Measurements from ENCODE around the gene RBM42. TPM values are rescaled to one million over a fixed set of nuclear protein-coding genes. Genes with fewer than 3 reads are reported as not detected.

RBM42 gene
- total RNA-seq, 2 donors from 2014 or later = 69.3 to 79.0 TPM

DNA sequence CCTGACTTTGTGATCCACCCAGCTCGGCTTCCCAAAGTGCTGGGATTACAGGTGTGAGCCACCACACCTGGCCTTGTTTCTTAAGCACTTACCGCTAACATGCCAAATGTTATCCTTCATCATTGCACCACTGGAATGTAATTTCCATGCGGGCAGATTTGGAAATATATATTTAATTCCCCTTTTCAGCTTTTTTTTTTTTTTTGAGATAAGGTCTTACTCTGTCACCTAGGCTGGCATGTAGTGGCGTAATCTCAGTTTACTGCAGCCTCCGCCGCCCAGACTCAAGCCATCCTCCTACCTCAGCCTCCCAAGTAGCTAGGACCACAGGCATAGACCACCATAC lies 33.1 kb downstream of the RBM42 start:
- H3K27ac Mint-ChIP-seq = peak overlapping the region in 1 of 2 donors; percentile 40
- no peak for DNase-seq (ENCODE audit: low spot score in 2 of 2)
- peaks cover 6 to 13% of the 10 kb centered on the region in 2 donors for H3K36me3 Mint-ChIP-seq
- no peak for ATAC-seq
- H3K9me3 Mint-ChIP-seq = no peaks in the 10 kb centered on the region

DNA sequence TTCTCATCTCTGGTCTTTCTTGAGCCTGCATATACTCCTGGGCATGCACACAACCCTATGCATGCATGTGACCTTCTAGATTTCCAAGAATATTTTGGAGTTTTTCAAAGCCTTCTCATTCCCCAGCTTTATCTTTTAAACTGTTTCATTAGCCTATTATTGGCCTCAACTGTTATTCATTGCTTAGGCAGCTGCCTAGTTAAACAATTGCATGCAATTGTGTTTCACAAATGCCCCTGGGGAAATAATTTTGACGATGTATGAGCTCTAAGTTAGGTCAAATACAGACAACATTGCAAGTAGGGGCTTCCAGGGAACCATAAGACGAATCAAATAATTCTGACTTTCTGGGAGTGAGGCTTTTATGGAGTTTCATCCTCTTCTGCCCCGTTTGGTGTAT lies 35.1 kb downstream of the RBM42 start:
- ATAC-seq (no peak), DNase-seq (ENCODE audit: low spot score in 2 of 2) (no peak)
- Mint-ChIP-seq H3K36me3 (peaks cover 0 to 7% of the 10 kb centered on the region in 2 donors), H3K9me3 (no peaks in the 10 kb centered on the region), H3K27ac (peak overlapping the region in 1 of 2 donors; percentile 62)

DNA sequence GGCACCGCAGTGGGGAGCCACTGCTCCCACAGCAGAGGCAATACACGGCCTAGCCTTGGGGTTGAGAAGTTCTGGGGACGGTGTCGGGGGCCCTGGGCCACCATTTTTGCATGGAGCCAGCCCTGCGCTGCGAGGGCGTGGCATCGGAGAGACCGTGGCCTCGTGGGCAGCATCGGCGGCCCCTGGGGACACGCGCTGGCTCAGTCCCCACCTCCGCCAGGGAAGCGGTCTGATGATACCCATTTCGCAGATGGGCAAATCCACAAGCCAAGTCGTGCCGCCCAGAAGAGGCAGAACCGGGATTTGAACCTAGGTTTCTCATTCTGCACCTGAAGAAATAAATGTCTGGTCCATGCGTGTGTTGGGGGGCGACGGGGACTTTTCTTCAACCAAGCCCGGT lies 36.3 kb downstream of the RBM42 start:
- no peaks in the 10 kb centered on the region for H3K36me3 Mint-ChIP-seq
- DNase-seq (ENCODE audit: low spot score in 2 of 2) (no peak), ATAC-seq (peak in 1 of 2 donors; percentile 2)
- H3K9me3 Mint-ChIP-seq = no peaks in the 10 kb centered on the region
- peak overlapping the region in 1 of 2 donors; percentile 75 for H3K27ac Mint-ChIP-seq

DNA sequence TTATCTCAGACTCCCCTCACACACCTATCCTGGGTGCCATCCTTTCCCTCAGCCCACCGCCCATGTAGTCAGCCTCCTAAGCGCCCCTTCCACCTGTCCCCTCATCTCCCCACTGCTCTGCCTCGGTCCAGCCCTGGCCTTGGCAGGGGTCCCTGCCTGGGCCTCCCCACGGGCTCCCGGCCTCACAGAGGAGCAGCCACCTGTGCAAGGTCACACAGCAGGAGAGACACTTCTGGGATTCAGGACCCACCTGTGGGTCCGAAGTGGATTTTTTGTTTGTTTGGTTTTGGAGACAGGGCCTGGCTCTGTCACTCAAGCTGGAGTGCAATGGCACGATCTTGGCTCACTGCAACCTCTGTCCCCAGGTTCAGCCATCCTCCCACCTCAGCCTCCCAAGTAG lies 36.8 kb downstream of the RBM42 start:
- ATAC-seq (no peak), DNase-seq (ENCODE audit: low spot score in 2 of 2) (no peak)
- Mint-ChIP-seq H3K27ac (peak overlapping the region in 1 of 2 donors; percentile 61), H3K36me3 (no peaks in the 10 kb centered on the region), H3K9me3 (no peaks in the 10 kb centered on the region)

DNA sequence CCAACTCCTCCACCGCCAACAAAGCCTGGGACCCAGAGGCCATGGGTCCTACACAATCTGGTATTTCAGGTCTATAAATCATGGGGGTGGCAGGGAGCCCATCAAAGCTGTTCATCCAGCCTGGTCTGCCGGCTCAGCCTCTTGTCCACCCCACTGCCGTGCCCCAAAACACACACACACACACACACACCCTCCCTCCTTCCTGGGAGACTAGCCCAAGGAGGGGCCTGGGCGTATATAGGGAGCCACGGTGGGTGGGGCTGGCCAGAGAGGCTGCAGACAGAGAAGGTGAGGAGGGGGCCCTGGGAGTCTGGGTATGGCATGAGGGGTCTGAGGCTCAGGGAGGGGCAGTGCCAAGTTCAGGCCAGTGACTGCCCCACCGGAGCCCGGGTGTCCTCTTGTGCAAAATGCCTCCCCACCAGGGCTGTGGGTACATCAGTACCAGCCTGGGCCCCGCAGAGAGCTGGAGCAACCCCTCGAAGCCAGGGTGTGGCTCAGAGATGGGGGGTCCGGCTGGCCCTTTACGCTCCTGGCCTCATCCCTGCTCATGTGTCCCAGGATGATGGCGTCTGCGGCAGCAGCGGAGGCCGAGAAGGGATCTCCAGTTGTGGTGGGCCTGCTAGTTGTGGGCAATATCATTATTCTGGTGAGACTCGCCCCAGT lies 37.5 kb downstream of the RBM42 start, which contains the start of gene UPK1A:
Gene UPK1A (plus strand): TSS at position 267 of the 663 bp plus-strand sequence. CDS start 296 bp downstream, at position 563.
- peak within 1 kb of the TSS; percentile 22 to 75 for H3K27ac Mint-ChIP-seq
- no peak for ATAC-seq
- DNase-seq (ENCODE audit: low spot score in 2 of 2) = no peak
- no peaks in the 10 kb centered on the region for H3K9me3 Mint-ChIP-seq
- no peaks in the 10 kb centered on the region for H3K36me3 Mint-ChIP-seq

DNA sequence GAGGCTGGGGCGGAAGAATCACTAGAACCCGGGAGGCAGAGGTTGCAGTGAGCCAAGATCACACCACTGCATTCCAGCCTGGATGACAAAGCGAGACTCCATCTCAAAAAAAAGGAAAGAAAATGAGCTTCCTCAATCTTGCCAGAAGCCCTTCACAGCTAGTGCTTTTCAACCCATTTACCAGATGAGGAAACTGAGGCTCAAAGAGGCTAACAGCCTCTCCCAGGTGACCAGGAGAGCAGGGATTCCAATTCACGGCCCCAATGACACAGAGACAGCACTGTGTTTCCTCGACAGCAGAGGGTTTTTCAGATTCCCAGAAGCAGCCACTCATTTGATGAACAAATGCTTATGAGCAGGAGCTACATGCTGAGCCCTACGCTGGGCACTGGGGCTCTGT lies 40.7 kb downstream of the RBM42 start:
- Mint-ChIP-seq H3K36me3 (peaks cover 0 to 6% of the 10 kb centered on the region in 2 donors), H3K9me3 (no peaks in the 10 kb centered on the region), H3K27ac (peak overlapping the region in 1 of 2 donors; percentile 7)
- no peak for DNase-seq (ENCODE audit: low spot score in 2 of 2)
- ATAC-seq = no peak

DNA sequence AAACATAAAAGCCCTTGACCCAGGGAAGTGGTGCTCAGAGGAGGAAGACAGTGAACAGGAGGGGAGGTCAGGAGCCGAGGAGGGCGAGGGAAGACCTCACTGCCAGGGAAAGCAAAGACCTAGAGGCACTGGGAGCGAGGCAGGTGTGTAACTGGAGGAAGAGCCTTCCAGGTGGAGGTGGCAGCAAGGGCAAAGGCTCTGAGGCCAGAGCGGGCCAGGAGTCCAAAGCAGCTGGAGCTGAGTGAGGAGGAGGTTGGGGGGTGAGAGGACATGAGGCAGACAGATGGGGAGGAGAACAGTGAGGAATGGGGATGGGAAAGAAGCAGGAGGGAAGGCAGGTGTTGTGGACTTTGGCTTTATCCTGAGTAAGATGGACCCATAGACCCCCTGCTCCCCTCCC lies 41.1 kb downstream of the RBM42 start:
- Mint-ChIP-seq H3K36me3 (peaks cover 0 to 6% of the 10 kb centered on the region in 2 donors), H3K27ac (peak overlapping the region in 1 of 2 donors; percentile 7)
- no peak for ATAC-seq

DNA sequence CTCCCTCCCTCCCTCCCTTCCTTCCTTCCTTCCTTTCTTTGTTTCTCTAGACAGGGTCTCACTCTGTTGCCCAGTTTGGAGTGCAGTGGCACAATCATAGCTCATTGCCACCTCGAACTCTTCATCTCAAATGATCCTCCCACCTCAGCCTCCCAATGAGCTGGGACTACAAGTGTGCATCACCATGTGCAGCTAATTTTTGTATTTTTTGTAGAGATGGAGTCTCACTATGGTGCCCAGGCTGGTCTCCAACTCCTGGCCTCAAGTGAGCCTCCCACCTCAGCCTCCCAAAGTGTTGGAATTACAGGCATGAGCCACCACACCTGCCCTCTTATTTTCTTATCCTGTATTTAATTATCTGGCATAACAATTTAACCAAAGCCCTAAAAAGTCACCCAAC lies 41.9 kb downstream of the RBM42 start:
- H3K36me3 Mint-ChIP-seq = peaks cover 0 to 6% of the 10 kb centered on the region in 2 donors
- no peak for ATAC-seq
- no peaks in the 10 kb centered on the region for H3K9me3 Mint-ChIP-seq
- DNase-seq (ENCODE audit: low spot score in 2 of 2) = no peak
- no peak overlapping the region for H3K27ac Mint-ChIP-seq

More for the DNA sequence above, 41.1 kb downstream of the RBM42 start:
- DNase-seq (ENCODE audit: low spot score in 2 of 2) = no peak
- no peaks in the 10 kb centered on the region for H3K9me3 Mint-ChIP-seq

DNA sequence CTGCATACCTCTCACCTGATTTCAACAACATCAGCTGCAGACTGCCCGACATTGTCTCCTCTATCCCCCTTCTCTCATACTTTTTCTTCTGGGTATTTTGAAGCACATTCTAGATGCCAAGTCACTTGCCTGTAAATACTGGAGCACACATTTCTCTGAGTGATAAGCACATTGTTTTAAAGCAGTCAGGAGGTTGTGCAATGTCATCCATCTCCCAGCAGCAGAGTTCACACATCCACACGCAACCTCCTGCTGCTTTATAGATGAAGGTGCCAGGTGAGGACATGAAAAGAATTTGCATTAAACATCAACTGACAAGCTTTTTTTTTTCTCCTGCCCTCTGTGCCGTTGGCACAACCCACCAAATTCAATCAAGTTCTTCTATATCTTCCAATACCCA lies 43.0 kb downstream of the RBM42 start:
- ATAC-seq (no peak), DNase-seq (ENCODE audit: low spot score in 2 of 2) (no peak)
- Mint-ChIP-seq H3K36me3 (peaks cover 0 to 6% of the 10 kb centered on the region in 2 donors), H3K27ac (no peak overlapping the region), H3K9me3 (no peaks in the 10 kb centered on the region)

DNA sequence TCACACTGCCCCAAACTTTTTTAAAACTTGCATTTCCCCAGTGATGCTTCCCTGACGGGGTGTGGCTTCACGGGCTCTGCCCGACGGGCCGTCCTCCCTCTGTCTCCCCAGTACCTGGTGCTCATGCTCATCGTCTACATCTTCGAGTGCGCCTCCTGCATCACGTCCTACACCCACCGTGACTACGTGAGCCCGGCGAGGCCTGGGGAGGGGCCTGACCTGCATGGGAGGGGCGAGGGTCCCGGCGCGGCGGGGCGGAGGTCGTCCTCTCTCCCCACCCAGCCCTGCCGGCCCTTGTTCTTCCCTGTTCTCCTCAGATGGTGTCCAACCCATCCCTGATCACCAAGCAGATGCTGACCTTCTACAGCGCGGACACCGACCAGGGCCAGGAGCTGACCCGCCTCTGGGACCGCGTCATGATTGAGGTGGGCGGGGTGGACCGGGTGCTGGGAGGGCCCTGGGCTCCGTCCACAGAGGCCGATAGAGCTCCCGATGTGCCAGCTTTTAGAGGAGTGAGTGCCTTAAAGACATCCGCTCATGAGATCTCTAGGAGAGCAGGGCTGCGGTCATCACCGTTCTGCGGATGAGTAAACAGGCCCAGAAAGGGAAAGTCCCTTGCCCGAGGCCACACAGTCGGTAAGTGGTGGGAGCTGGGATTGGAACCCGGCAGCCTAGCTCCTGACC lies 44.4 kb downstream of the RBM42 start:
- Mint-ChIP-seq H3K9me3 (no peaks in the 10 kb centered on the region), H3K27ac (peak overlapping the region; percentile 9 to 81), H3K36me3 (peaks cover 0 to 6% of the 10 kb centered on the region in 2 donors)
- DNase-seq (ENCODE audit: low spot score in 2 of 2) = peak; percentile 64 to 67
- ATAC-seq = peak; percentile 94 to 95

DNA sequence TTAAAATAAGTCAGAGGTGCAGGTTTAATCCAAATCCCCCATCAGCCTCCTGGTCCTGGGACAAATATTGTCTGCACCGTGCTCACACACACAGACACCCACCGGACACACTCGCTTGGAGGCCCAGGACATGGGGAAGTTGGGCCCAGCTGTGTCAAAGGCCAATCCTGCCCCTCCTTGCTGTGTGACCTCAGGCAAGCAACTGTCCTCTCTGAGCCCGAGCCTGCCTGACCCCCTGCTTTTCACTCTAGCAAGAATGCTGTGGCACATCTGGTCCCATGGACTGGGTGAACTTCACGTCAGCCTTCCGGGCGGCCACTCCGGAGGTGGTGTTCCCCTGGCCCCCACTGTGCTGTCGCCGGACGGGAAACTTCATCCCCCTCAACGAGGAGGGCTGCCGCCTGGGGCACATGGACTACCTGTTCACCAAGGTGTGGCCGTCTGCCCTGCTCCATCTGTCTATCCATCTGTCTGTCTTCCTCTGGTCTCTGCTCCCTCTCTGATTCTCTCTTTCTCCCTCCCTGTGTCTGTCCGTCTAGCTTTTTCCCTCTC lies 46.8 kb downstream of the RBM42 start:
- Mint-ChIP-seq H3K36me3 (peaks cover 0 to 6% of the 10 kb centered on the region in 2 donors), H3K27ac (no peak overlapping the region), H3K9me3 (no peaks in the 10 kb centered on the region)
- no peak for ATAC-seq
- DNase-seq (ENCODE audit: low spot score in 2 of 2) = no peak

Other genes starting within 250 kb of the RBM42 start
- not detected for gene FFAR2, start 180.8 kb upstream of the RBM42 start, total RNA-seq
- not detected for gene KRTDAP, start 138.6 kb upstream of the RBM42 start, total RNA-seq
- 1 to 10 TPM in 1 of 2 donors, under 1 TPM in 1; 0.46 to 3.6 TPM for gene DMKN, start 115.4 kb upstream of the RBM42 start, total RNA-seq
- gene SBSN, start 100.7 kb upstream of the RBM42 start, total RNA-seq = not detected
- not detected for gene GAPDHS, start 95.6 kb upstream of the RBM42 start, total RNA-seq
- 10 to 100 TPM; 44.1 to 69.1 TPM for gene TMEM147, start 83.4 kb upstream of the RBM42 start, total RNA-seq
- not detected for gene ATP4A, start 65.4 kb upstream of the RBM42 start, total RNA-seq
- not detected for gene PMIS2, start 42.9 kb upstream of the RBM42 start, total RNA-seq
- gene HAUS5, start 16.3 kb upstream of the RBM42 start, total RNA-seq = 10 to 100 TPM; 44.2 to 44.5 TPM
- under 1 TPM; 0.62 to 0.77 TPM for gene ETV2, start 12.7 kb downstream of the RBM42 start, total RNA-seq
- gene COX6B1, start 19.3 kb downstream of the RBM42 start, total RNA-seq = 100 to 1,000 TPM; 445 to 472 TPM
- gene UPK1A, start 37.5 kb downstream of the RBM42 start, total RNA-seq = 1 to 10 TPM in 1 of 2 donors, not detected in 1; 4.4 TPM
- 100 to 1,000 TPM; 181 to 198 TPM for gene ZBTB32, start 75.5 kb downstream of the RBM42 start, total RNA-seq
- 100 to 1,000 TPM in 1 of 2 donors, 10 to 100 TPM in 1; 54.6 to 200 TPM for gene KMT2B, start 89.0 kb downstream of the RBM42 start, total RNA-seq
- 100 to 1,000 TPM in 1 of 2 donors, 10 to 100 TPM in 1; 74.6 to 245 TPM for gene IGFLR1, start 113.4 kb downstream of the RBM42 start, total RNA-seq
- 10 to 100 TPM; 33.8 to 69.0 TPM for gene U2AF1L4, start 116.4 kb downstream of the RBM42 start, total RNA-seq
- 10 to 100 TPM; 43.2 to 49.4 TPM for gene PSENEN, start 116.6 kb downstream of the RBM42 start, total RNA-seq
- 10 to 100 TPM; 11.2 to 25.0 TPM for gene LIN37, start 119.5 kb downstream of the RBM42 start, total RNA-seq
- under 1 TPM; 0.32 to 0.99 TPM for gene HSPB6, start 128.0 kb downstream of the RBM42 start, total RNA-seq
- 10 to 100 TPM; 28.3 to 49.4 TPM for gene PROSER3, start 129.1 kb downstream of the RBM42 start, total RNA-seq
- gene ARHGAP33, start 146.5 kb downstream of the RBM42 start, total RNA-seq = 100 to 1,000 TPM in 1 of 2 donors, 10 to 100 TPM in 1; 38.7 to 106 TPM
- not detected for gene PRODH2, start 183.8 kb downstream of the RBM42 start, total RNA-seq
- gene NPHS1, start 223.5 kb downstream of the RBM42 start, total RNA-seq = under 1 TPM in 1 of 2 donors, not detected in 1; 0.10 TPM
- gene KIRREL2, start 227.9 kb downstream of the RBM42 start, total RNA-seq = 1 to 10 TPM; 1.2 to 3.3 TPM
- 1 to 10 TPM; 2.9 to 9.3 TPM for gene APLP1, start 239.5 kb downstream of the RBM42 start, total RNA-seq